DOHH2 (cell line): ENCODE measurements around the gene CDC42SE2.

Source experiments
- EZH2phosphoT487 ChIP-seq: fragments of 200-600 bp; sonication (generic); IDR thresholded peaks from 2 replicates; pipeline ENCODE4 v1.6.1; 2017; ENCODE audit warnings: borderline replicate concordance, mild to moderate bottlenecking, antibody characterized with exemption, low read length, moderate library complexity, mixed read lengths
- TF ChIP-seq, protein P1 (sequence below): fragments of 200-600 bp; sonication (generic); IDR thresholded peaks from one replicate; pipeline ENCODE4 v1.5.1; 2014; ENCODE audit warnings: antibody characterized with exemption, mild to moderate bottlenecking, low read depth, low read length; ENCODE audit not compliant: poor library complexity, severe bottlenecking

- TF ChIP-seq, protein P1, sequence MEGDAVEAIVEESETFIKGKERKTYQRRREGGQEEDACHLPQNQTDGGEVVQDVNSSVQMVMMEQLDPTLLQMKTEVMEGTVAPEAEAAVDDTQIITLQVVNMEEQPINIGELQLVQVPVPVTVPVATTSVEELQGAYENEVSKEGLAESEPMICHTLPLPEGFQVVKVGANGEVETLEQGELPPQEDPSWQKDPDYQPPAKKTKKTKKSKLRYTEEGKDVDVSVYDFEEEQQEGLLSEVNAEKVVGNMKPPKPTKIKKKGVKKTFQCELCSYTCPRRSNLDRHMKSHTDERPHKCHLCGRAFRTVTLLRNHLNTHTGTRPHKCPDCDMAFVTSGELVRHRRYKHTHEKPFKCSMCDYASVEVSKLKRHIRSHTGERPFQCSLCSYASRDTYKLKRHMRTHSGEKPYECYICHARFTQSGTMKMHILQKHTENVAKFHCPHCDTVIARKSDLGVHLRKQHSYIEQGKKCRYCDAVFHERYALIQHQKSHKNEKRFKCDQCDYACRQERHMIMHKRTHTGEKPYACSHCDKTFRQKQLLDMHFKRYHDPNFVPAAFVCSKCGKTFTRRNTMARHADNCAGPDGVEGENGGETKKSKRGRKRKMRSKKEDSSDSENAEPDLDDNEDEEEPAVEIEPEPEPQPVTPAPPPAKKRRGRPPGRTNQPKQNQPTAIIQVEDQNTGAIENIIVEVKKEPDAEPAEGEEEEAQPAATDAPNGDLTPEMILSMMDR: no peak
- no peak for TF ChIP-seq EZH2phosphoT487
Measured at GRCh38 chr5:131400585-131400984, 136.7 kb downstream of the CDC42SE2 start.
